ENCODE results near the gene DARS1. TPM values are rescaled to one million over a fixed set of nuclear protein-coding genes. Genes with fewer than 3 reads are reported as not detected.

DARS1 gene
- total RNA-seq, 4 donors from 2014 or later = 43.7 to 56.7 (median 50.3) TPM

DNA sequence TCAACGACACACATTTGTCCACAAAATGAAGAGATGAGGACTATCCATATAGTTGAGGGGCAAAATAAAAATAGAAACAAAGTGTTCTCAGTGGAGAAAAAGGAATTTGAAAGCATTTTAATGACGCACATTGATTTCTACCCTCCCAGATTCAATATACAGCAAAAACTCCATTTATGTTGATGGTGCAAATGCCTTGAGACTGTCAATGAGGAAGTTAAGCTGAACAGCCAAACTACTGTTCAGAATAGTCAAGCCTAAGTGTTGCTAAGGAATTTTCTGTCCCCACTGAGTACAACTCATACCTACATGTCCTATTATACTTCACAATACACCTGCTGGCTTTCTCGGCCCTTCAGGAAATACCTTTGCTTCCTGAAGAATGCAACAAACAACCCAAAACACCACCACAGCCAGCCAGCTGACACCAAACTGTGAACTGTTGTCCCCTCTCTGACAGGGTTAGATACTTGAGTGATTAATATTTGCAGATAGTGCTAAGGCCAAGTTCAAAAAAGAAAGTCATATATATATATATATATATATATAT lies 27.8 kb upstream of the DARS1 start:
- no peak for TF ChIP-seq EP300 (IDR thresholded peaks at IDR 0.05)
- no peak for TF ChIP-seq POLR2A (IDR thresholded peaks at IDR 0.05)
- TF ChIP-seq, protein P1, sequence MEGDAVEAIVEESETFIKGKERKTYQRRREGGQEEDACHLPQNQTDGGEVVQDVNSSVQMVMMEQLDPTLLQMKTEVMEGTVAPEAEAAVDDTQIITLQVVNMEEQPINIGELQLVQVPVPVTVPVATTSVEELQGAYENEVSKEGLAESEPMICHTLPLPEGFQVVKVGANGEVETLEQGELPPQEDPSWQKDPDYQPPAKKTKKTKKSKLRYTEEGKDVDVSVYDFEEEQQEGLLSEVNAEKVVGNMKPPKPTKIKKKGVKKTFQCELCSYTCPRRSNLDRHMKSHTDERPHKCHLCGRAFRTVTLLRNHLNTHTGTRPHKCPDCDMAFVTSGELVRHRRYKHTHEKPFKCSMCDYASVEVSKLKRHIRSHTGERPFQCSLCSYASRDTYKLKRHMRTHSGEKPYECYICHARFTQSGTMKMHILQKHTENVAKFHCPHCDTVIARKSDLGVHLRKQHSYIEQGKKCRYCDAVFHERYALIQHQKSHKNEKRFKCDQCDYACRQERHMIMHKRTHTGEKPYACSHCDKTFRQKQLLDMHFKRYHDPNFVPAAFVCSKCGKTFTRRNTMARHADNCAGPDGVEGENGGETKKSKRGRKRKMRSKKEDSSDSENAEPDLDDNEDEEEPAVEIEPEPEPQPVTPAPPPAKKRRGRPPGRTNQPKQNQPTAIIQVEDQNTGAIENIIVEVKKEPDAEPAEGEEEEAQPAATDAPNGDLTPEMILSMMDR (IDR thresholded peaks at IDR 0.05) = no peak
- no peak for DNase-seq (ENCODE audit: low spot score in 2 of 2)
- 85 to 89% methylated on average over 3 of the region's 3 CpGs for WGBS, 2 donors

DNA sequence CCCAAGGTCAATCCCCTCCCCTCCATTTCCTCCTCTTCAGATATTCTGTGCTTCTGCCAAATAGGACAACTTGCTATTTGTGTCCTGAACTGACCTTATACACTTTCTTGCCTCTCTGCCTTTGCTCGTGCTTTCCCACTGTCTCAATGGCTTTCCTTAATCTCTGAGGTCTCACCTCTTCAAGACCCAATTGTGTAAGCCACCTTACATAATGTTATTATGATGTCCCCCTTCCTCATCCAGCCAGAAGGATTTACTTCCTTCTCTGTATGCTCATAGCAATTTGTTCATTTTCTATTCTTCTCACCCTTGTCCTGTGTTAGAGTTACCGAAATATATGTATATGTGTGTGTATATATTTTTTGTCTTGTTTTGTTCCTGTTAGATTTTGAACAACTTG lies 26.9 kb upstream of the DARS1 start:
- WGBS, 2 donors = 70 to 78% methylated on average over 2 of the region's 2 CpGs
- DNase-seq (ENCODE audit: low spot score in 2 of 2) = no peak
- no peaks in the 10 kb centered on the region for H3K27me3 ChIP-seq

More for the DNA sequence above, 27.8 kb upstream of the DARS1 start:
- Histone ChIP-seq H3K27me3 (no peaks in the 10 kb centered on the region), H3K4me3 (no peak overlapping the region), H3K9me3 (no peaks in the 10 kb centered on the region), H3K36me3 (no peaks in the 10 kb centered on the region), H3K27ac (no peak overlapping the region), H3K4me1 (peaks cover 0 to 7% (median 0%) of the 10 kb centered on the region in 4 donors)

DNA sequence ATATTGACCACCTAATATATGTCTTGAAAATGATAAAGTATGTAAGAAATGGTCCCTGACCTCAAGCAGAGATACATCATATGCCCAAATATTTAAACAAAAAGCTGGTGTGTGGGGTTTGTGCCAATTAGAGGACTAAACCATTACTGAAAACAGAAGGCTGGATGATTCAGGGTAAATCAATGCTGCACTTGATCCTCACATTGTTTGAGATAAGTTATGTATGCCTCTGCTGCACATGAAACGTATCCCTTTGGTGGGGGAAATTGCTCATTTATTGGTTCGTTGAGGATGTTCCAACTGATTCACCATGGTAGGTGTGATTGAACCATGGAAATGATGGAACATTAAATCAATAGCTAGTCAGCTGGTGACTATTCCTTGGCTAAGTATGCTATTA lies 24.7 kb upstream of the DARS1 start:
- no peak for DNase-seq (ENCODE audit: low spot score in 2 of 2)
- TF ChIP-seq, protein P1 (IDR thresholded peaks at IDR 0.05) = no peak
- TF ChIP-seq POLR2A (IDR thresholded peaks at IDR 0.05) = no peak
- TF ChIP-seq EP300 (IDR thresholded peaks at IDR 0.05) = no peak
- Histone ChIP-seq H3K36me3 (no peaks in the 10 kb centered on the region), H3K4me3 (no peak overlapping the region), H3K4me1 (peaks cover 0 to 7% (median 0%) of the 10 kb centered on the region in 4 donors), H3K27ac (no peak overlapping the region), H3K9me3 (no peaks in the 10 kb centered on the region), H3K27me3 (no peaks in the 10 kb centered on the region)
- 81 to 89% methylated on average over 2 of the region's 2 CpGs for WGBS, 2 donors

More for the DNA sequence above, 26.9 kb upstream of the DARS1 start:
- Histone ChIP-seq H3K9me3 (no peaks in the 10 kb centered on the region), H3K27ac (no peak overlapping the region), H3K4me3 (no peak overlapping the region), H3K36me3 (no peaks in the 10 kb centered on the region), H3K4me1 (peaks cover 0 to 7% (median 0%) of the 10 kb centered on the region in 4 donors)
- TF ChIP-seq, protein P1 (IDR thresholded peaks at IDR 0.05) = no peak
- no peak for TF ChIP-seq EP300 (IDR thresholded peaks at IDR 0.05)
- no peak for TF ChIP-seq POLR2A (IDR thresholded peaks at IDR 0.05)

DNA sequence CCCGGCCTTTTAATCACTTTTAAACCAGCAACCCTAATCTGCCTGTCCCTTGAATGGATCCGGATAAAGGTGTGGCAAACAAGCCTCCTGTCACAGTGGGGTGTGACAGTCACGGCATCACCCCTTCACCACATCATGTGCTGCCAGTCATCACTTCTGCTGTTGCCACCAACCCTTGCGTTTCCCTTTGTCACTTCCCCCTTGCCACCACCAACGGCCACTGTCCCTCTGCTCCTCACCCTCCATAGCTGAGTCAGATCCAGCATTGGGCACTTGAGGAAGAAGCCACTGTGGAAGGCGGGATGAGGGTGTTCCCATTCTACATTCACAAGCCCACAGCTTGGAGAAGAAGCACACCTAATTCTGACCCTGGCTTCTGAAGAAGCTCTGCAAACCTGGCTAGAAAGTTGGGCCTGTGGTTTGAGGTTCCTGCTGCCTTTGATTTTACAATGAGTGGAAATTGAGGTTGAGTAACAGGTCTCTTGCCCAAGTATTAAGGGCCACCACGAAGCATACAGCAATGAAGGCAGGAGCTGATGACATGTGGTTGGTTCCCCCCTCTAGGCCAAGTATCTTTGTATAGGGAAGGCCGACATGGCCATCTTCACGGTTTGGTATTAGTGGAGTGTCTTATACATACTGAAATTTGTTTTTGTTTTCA lies 22.9 kb upstream of the DARS1 start:
- Histone ChIP-seq H3K27ac (no peak overlapping the region), H3K4me3 (no peak overlapping the region), H3K27me3 (no peaks in the 10 kb centered on the region), H3K9me3 (no peaks in the 10 kb centered on the region), H3K4me1 (no peaks in the 10 kb centered on the region), H3K36me3 (no peaks in the 10 kb centered on the region)
- TF ChIP-seq, protein P1 (IDR thresholded peaks at IDR 0.05) = no peak
- TF ChIP-seq POLR2A (IDR thresholded peaks at IDR 0.05) (no peak), EP300 (IDR thresholded peaks at IDR 0.05) (peak; percentile 59 to 67)
- DNase-seq (ENCODE audit: low spot score in 2 of 2) = peak in 1 of 2 donors; percentile 33
- WGBS, 2 donors = 79 to 86% methylated on average over 9 of the region's 9 CpGs

DNA sequence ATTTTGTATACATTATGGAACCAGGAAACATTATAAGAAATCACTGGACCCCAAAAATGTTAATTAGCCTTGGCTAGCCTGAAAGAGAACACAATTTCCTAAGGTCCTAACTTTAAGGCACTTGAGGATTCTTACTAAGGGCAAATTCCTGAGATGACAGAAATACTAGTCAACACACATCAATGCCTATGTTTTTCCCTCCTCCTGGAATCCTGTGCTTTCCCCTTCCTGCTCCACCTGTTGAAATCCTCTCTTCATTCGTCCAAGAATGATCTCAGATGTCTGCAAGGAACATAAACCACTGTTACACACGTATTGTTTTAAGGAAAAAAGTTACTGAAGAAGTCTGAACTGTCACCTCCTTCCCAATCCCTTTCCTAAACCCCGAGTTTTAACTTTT lies 21.2 kb upstream of the DARS1 start:
- H3K4me1 ChIP-seq = no peaks in the 10 kb centered on the region
- WGBS, 2 donors = 49 to 54% methylated on average over 3 of the region's 3 CpGs
- TF ChIP-seq EP300 (IDR thresholded peaks at IDR 0.05) (no peak), POLR2A (IDR thresholded peaks at IDR 0.05) (no peak)
- TF ChIP-seq, protein P1 (IDR thresholded peaks at IDR 0.05) = no peak

More for the DNA sequence above, 21.2 kb upstream of the DARS1 start:
- no peak overlapping the region for H3K27ac ChIP-seq
- H3K9me3 ChIP-seq = no peaks in the 10 kb centered on the region
- H3K36me3 ChIP-seq = no peaks in the 10 kb centered on the region
- no peak for DNase-seq (ENCODE audit: low spot score in 2 of 2)
- H3K4me3 ChIP-seq = no peak overlapping the region
- no peaks in the 10 kb centered on the region for H3K27me3 ChIP-seq

All from tibial nerve (tissue), 4 donors.